CD14-positive monocyte (primary cell): ENCODE data around the gene NELL1. TPM values are rescaled to one million over a fixed set of nuclear protein-coding genes. Genes with fewer than 3 reads are reported as not detected.

Experiments
- DNase-seq, 3 donors: peaks; one replicate each; pipeline ENCODE4 v3.0.0-alpha.2; 2011 to 2022
- H2AFZ ChIP-seq: 2 replicates; pipeline ENCODE4 v1.6.0; 2012; ENCODE audit warnings: mild to moderate bottlenecking, low read depth, low read length, inconsistent platforms; ENCODE audit not compliant: insufficient read depth, poor library complexity, severe bottlenecking
- H3K27ac ChIP-seq, 2 donors: 1 replicate in 1 of 2; 2 replicates in 1 of 2; pipeline ENCODE4 v1.5.1; 2012 to 2013; ENCODE audit warnings: low read length in 2 of 2, control low read depth in 1 of 2, inconsistent platforms in 1 of 2, low read depth in 1 of 2, mild to moderate bottlenecking in 1 of 2
- H3K27me3 ChIP-seq, 2 donors: one replicate each; pipeline versions ENCODE4 v1.6.0 to v1.6.1; 2011 to 2013; ENCODE audit warnings: low read length in 2 of 2; ENCODE audit not compliant: control insufficient read depth in 2 of 2, insufficient read depth in 2 of 2
- H3K36me3 ChIP-seq, 2 donors: replicated peaks in 1 of 2; 1 replicate in 1 of 2; 2 replicates in 1 of 2; pipeline versions ENCODE4 v1.5.1 to v1.6.1; 2012 to 2013; ENCODE audit warnings: low read length in 2 of 2, control low read depth in 1 of 2, inconsistent platforms in 1 of 2, mild to moderate bottlenecking in 1 of 2; ENCODE audit not compliant: insufficient read depth in 2 of 2, control insufficient read depth in 1 of 2
- H3K4me1 ChIP-seq, 2 donors: 1 replicate in 1 of 2; 2 replicates in 1 of 2; pipeline versions ENCODE4 v1.5.1 to v1.6.1; 2012 to 2013; ENCODE audit warnings: low read length in 2 of 2, control low read depth in 1 of 2, inconsistent platforms in 1 of 2, mild to moderate bottlenecking in 1 of 2, moderate library complexity in 1 of 2; ENCODE audit not compliant: insufficient read depth in 2 of 2, control insufficient read depth in 1 of 2
- H3K4me2 ChIP-seq: replicated peaks from 2 replicates; pipeline ENCODE3; 2012; ENCODE audit warnings: low read length, moderate library complexity, mild to moderate bottlenecking; ENCODE audit not compliant: poor library complexity, severe bottlenecking; ENCODE audit errors: extremely low read depth
- H3K4me3 ChIP-seq, 3 experiments: fragments of 200-600 bp in 1 of 3; sonication (generic) in 1 of 3; replicated peaks in 1 of 3; 1 replicate in 2 of 3; 2 replicates in 1 of 3; pipeline ENCODE4 v1.5.1; 2011 to 2013; ENCODE audit warnings: low read length in 3 of 3, mild to moderate bottlenecking in 3 of 3, control low read depth in 2 of 3, low read depth in 2 of 3, inconsistent platforms in 1 of 3, moderate library complexity in 1 of 3
- H3K79me2 ChIP-seq: 2 replicates; pipeline ENCODE4 v1.6.0; 2012; ENCODE audit warnings: mild to moderate bottlenecking, control low read depth, inconsistent platforms, low read length, moderate library complexity; ENCODE audit not compliant: insufficient read depth
- H3K9ac ChIP-seq: 2 replicates; pipeline ENCODE4 v1.6.0; 2017; ENCODE audit warnings: low read length, mild to moderate bottlenecking; ENCODE audit not compliant: insufficient read depth, poor library complexity, severe bottlenecking
- H3K9me3 ChIP-seq, 2 donors: replicated peaks in 1 of 2; 1 replicate in 1 of 2; 2 replicates in 1 of 2; pipeline versions ENCODE4 v1.5.1 to v1.6.1; 2012 to 2013; ENCODE audit warnings: low read length in 2 of 2, control low read depth in 1 of 2; ENCODE audit not compliant: control insufficient read depth in 1 of 2, insufficient read depth in 1 of 2
- H4K20me1 ChIP-seq: 2 replicates; pipeline ENCODE4 v1.6.0; 2012; ENCODE audit warnings: mild to moderate bottlenecking, low read length, control low read depth, moderate library complexity; ENCODE audit not compliant: insufficient read depth
- H3K27ac Mint-ChIP-seq, 7 donors: one replicate each; pipeline ENCODE4 v1.8.0; 2020; ENCODE audit warnings: mild to moderate bottlenecking in 7 of 7, mixed read lengths in 7 of 7, moderate library complexity in 6 of 7, inconsistent platforms in 2 of 7
- H3K27me3 Mint-ChIP-seq, 3 donors: one replicate each; pipeline ENCODE4 v1.8.0; 2021 to 2022; ENCODE audit warnings: low read depth in 3 of 3, mild to moderate bottlenecking in 3 of 3, mixed read lengths in 3 of 3, moderate library complexity in 3 of 3, inconsistent platforms in 1 of 3
- H3K36me3 Mint-ChIP-seq, 2 donors: one replicate each; pipeline ENCODE4 v1.8.0; 2020; ENCODE audit warnings: mixed read lengths in 2 of 2, inconsistent platforms in 1 of 2, mild to moderate bottlenecking in 1 of 2
- H3K4me1 Mint-ChIP-seq: one replicate; pipeline ENCODE4 v1.8.0; 2020; ENCODE audit warnings: mild to moderate bottlenecking, mixed read lengths
- H3K4me3 Mint-ChIP-seq, 2 donors: one replicate each; pipeline ENCODE4 v1.8.0; 2020; ENCODE audit warnings: mild to moderate bottlenecking in 2 of 2, mixed read lengths in 2 of 2, moderate library complexity in 1 of 2
- H3K9me3 Mint-ChIP-seq, 7 donors: one replicate each; pipeline ENCODE4 v1.8.0; 2020 to 2022; ENCODE audit warnings: mixed read lengths in 7 of 7, mild to moderate bottlenecking in 6 of 7, moderate library complexity in 6 of 7, inconsistent platforms in 2 of 7
- CTCF ChIP-seq: fragments of 200-600 bp; IDR thresholded peaks from one replicate; pipeline ENCODE4 v1.8.0; 2022; ENCODE audit warnings: antibody characterized with exemption, mild to moderate bottlenecking
- WGBS: methylation state at CpG from one replicate; pipeline ENCODE4 v1.1.5; 2013; ENCODE audit warnings: missing lambda C conversion rate; ENCODE audit not compliant: insufficient coverage; 5-methylcytosine and 5-hydroxymethylcytosine counted together
- intact Hi-C, 2 donors: fragments of 100-400 bp; cut with micrococcal nuclease; formaldehyde crosslinking; loops; one replicate each; pipeline versions ENCODE4 v1.15.0 to v1.15.1; 2023
- polyA plus RNA-seq, 3 donors: library from polyadenylated mRNA; depleted of rRNA in 1 of 3; unstranded in 2 of 3; stranded (reverse) in 1 of 3; fragments of 300-500 nt in 2 of 3; fragments of >200 nt in 1 of 3; fragmentation: Illumina TruSeq in 2 of 3; gene quantifications; 1 replicate in 2 of 3; 2 replicates in 1 of 3; pipeline ENCODE4 v1.2.3, GENCODE V29; 2012 to 2021

Gene NELL1
- polyA plus RNA-seq, 3 donors = not detected

GRCh38 chr11:21301981-21302380, 632.6 kb downstream of the NELL1 start:
- Mint-ChIP-seq H3K36me3 (no peaks in the 10 kb centered on the region), H3K27ac (no peak overlapping the region), H3K4me1 (no peaks in the 10 kb centered on the region), H3K9me3 (peaks cover 0 to 5% (median 3%) of the 10 kb centered on the region in 7 donors), H3K4me3 (no peak overlapping the region), H3K27me3 (peaks cover 0 to 1% (median 0%) of the 10 kb centered on the region in 3 donors)
- WGBS = no CpG with 5 or more reads among the region's 1 CpG
- Histone ChIP-seq H3K4me3 (no peak overlapping the region), H3K27me3 (no peaks in the 10 kb centered on the region), H3K36me3 (no peaks in the 10 kb centered on the region), H3K9ac (no peak overlapping the region), H3K79me2 (no peaks in the 10 kb centered on the region), H2AFZ (no peak overlapping the region), H3K9me3 (peaks cover 0 to 7% of the 10 kb centered on the region in 2 donors), H3K27ac (no peak overlapping the region), H4K20me1 (no peaks in the 10 kb centered on the region), H3K4me1 (no peaks in the 10 kb centered on the region), H3K4me2 (no peak overlapping the region)
- no peak for TF ChIP-seq CTCF
- no peak for DNase-seq
- intact Hi-C loops = no loop called here

GRCh38 chr11:21306739-21307358, 637.5 kb downstream of the NELL1 start:
- Mint-ChIP-seq H3K36me3 (no peaks in the 10 kb centered on the region), H3K9me3 (peaks cover 0 to 3% (median 1%) of the 10 kb centered on the region in 7 donors), H3K4me1 (no peaks in the 10 kb centered on the region), H3K4me3 (no peak overlapping the region), H3K27ac (no peak overlapping the region), H3K27me3 (no peaks in the 10 kb centered on the region)
- H3K4me3 ChIP-seq = no peak overlapping the region
- no peak overlapping the region for H3K9ac ChIP-seq
- no peaks in the 10 kb centered on the region for H4K20me1 ChIP-seq
- no peak for TF ChIP-seq CTCF
- DNase-seq = no peak
- no peak overlapping the region for H3K4me2 ChIP-seq
- H2AFZ ChIP-seq = no peak overlapping the region
- WGBS = no CpG with 5 or more reads among the region's 4 CpGs
- no peaks in the 10 kb centered on the region for H3K36me3 ChIP-seq
- H3K4me1 ChIP-seq = no peaks in the 10 kb centered on the region
- no peak overlapping the region for H3K27ac ChIP-seq
- no peaks in the 10 kb centered on the region for H3K79me2 ChIP-seq
- H3K9me3 ChIP-seq = peaks cover 0 to 3% of the 10 kb centered on the region in 2 donors
- H3K27me3 ChIP-seq = no peaks in the 10 kb centered on the region
- intact Hi-C loops = no loop called here
